NT2/D1 (cell line): ENCODE data around the gene TSC22D3.

Experiments
- SUZ12 ChIP-seq: IDR thresholded peaks from 2 replicates; pipeline ENCODE4 v1.6.1; 2011; ENCODE audit not compliant: insufficient read length, insufficient read depth; ENCODE audit errors: extremely low read depth
- YY1 ChIP-seq: IDR thresholded peaks from 2 replicates; pipeline ENCODE4 v1.6.1; 2011; ENCODE audit not compliant: insufficient read length, insufficient read depth

- TF ChIP-seq YY1 (no peak), SUZ12 (no peak)
Observed at GRCh38 chrX:107669885-107670628, 105.5 kb downstream of the TSC22D3 start.
